Uterus (tissue), 4 donors: Measurements from ENCODE around the gene RASA3. TPM values are rescaled to one million over a fixed set of nuclear protein-coding genes. Genes with fewer than 3 reads are reported as not detected.

Source experiments
- DNase-seq, 2 donors: peaks; one replicate each; pipeline ENCODE4 v3.0.0-alpha.2; 2019 to 2020
- H3K27ac ChIP-seq, 2 donors: fragments of 200-600 bp; sonication (generic); 1 replicate in 1 of 2; 2 replicates in 1 of 2; pipeline ENCODE4 v1.5.1; 2016 to 2018
- H3K27me3 ChIP-seq, 2 donors: fragments of 200-600 bp; sonication (generic); one replicate each; pipeline ENCODE4 v1.5.1; 2018 to 2019; ENCODE audit warnings: control low read depth in 1 of 2
- H3K36me3 ChIP-seq, 2 donors: fragments of 200-600 bp; sonication (generic); one replicate each; pipeline ENCODE4 v1.5.1; 2019; ENCODE audit warnings: control low read depth in 1 of 2
- H3K4me1 ChIP-seq, 2 donors: fragments of 200-600 bp; sonication (generic); one replicate each; pipeline ENCODE4 v1.5.1; 2018 to 2019; ENCODE audit warnings: control low read depth in 1 of 2
- H3K4me3 ChIP-seq, 2 donors: fragments of 200-600 bp; sonication (generic); 1 replicate in 1 of 2; 2 replicates in 1 of 2; pipeline ENCODE4 v1.5.1; 2018 to 2019; ENCODE audit warnings: mild to moderate bottlenecking in 1 of 2
- H3K9me3 ChIP-seq, 2 donors: fragments of 200-600 bp; sonication (generic); one replicate each; pipeline ENCODE4 v1.5.1; 2019; ENCODE audit warnings: control low read depth in 1 of 2
- CTCF ChIP-seq, 4 experiments: fragments of 200-600 bp in 2 of 4; fragments of 450-650 bp in 2 of 4; sonication (generic) in 2 of 4; IDR thresholded peaks; one replicate each; pipeline ENCODE4 v1.5.1; 2016 to 2019; ENCODE audit warnings: antibody characterized with exemption in 4 of 4, mild to moderate bottlenecking in 2 of 4, moderate library complexity in 1 of 4
- POLR2A ChIP-seq, 2 donors: fragments of 450-650 bp; IDR thresholded peaks; one replicate each; pipeline ENCODE4 v1.6.1; 2016; ENCODE audit warnings: antibody characterized with exemption in 2 of 2, mild to moderate bottlenecking in 1 of 2, moderate library complexity in 1 of 2
- intact Hi-C: fragments of 100-400 bp; cut with DNase I; formaldehyde crosslinking; loops from one replicate; pipeline ENCODE4 v1.15.1; 2023; ENCODE audit warnings: low total_unique reads
- total RNA-seq, 4 donors: library from RNA; depleted of rRNA in 3 of 4; stranded (reverse); fragments of >200 nt in 3 of 4; gene quantifications; one replicate each; pipeline versions ENCODE4 v1.1.0 to v1.2.4, GENCODE V29; 2014 to 2023
- donor health status: DM: yes; HTN: yes; CAD: no.

RASA3 gene
- total RNA-seq, 4 donors from 2014 or later, result 8.5 to 31.6 (median 17.2) TPM

DNA sequence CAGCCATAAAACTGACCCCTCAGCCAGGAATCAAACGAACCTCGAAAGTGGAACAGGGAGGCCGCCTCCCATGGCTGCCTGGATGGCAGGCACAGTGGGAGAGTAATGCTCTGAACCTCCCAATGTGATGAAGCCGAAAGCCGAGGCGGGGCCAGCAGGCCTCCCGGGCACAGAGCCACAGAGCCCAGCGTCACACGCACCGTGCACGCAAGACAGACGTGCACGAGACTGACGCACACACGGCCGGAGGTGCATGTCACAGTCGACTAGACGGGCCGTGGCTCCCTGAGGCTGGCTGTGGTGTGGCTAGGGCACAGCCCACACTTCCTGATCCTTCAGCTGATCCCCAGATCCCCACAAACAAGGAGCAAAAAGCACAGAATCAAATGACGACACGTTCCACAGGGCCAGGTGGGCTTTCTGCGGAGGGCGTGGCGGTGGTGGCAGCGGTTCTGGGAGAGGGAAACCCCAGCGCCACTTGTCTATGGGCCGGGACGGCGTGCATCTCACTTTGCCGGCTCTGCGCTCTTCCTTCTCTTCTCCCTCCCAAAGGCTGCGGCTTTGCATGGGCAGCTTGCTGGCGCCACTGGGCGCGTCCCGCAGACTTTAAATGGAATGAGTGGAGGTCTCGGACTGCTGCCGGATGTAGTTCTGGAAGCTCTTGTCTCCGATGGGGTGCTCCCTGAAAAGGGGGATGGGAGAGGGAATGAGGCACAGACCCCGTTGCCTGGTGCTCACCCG is 153.5 kb downstream of the RASA3 start:
- Histone ChIP-seq H3K36me3 (no peaks in the 10 kb centered on the region), H3K27me3 (no peaks in the 10 kb centered on the region), H3K9me3 (no peaks in the 10 kb centered on the region), H3K4me3 (no peak overlapping the region), H3K27ac (no peak overlapping the region), H3K4me1 (no peaks in the 10 kb centered on the region)
- intact Hi-C loops, result no loop called here
- DNase-seq, result peak in 1 of 2 donors; percentile 12
- no peak for TF ChIP-seq CTCF (IDR thresholded peaks at IDR 0.05)
- TF ChIP-seq POLR2A (IDR thresholded peaks at IDR 0.05), result no peak

DNA sequence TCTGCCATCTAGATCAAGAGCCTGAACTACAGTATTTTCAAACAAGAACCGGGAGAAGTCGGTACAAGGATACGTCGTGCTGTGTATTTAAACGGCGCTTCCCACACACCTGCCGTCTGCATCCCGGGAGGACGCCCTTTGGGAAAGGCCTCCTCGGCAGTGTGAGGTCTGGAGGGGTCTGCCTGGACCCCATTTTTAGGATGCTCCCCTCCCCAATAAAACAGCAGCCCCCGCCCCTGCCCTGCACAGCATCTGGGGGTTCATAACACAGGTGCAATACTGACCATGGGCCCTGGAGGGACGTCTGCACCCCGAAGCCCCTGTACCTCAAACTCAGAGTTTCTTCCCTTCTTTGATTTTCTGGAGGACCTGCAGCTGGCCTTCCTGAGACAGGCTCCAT is 154.4 kb downstream of the RASA3 start:
- Histone ChIP-seq H3K27ac (no peak overlapping the region), H3K4me3 (no peak overlapping the region), H3K27me3 (no peaks in the 10 kb centered on the region), H3K9me3 (no peaks in the 10 kb centered on the region), H3K4me1 (no peaks in the 10 kb centered on the region), H3K36me3 (no peaks in the 10 kb centered on the region)
- no peak for DNase-seq
- no peak for TF ChIP-seq CTCF (IDR thresholded peaks at IDR 0.05)
- no peak for TF ChIP-seq POLR2A (IDR thresholded peaks at IDR 0.05)
- intact Hi-C loops, result no loop called here

GRCh38 chr13:113976711-113977684 is 155.4 kb downstream of the RASA3 start:
- TF ChIP-seq POLR2A (IDR thresholded peaks at IDR 0.05), result no peak
- no peak for TF ChIP-seq CTCF (IDR thresholded peaks at IDR 0.05)
- DNase-seq, result peak in 1 of 2 donors; percentile 14
- no peaks in the 10 kb centered on the region for H3K36me3 ChIP-seq
- H3K4me3 ChIP-seq, result no peak overlapping the region
- no peaks in the 10 kb centered on the region for H3K9me3 ChIP-seq
- H3K27me3 ChIP-seq, result no peaks in the 10 kb centered on the region
- no peak overlapping the region for H3K27ac ChIP-seq
- H3K4me1 ChIP-seq, result no peaks in the 10 kb centered on the region
- intact Hi-C loops, result no loop called here

- Histone ChIP-seq H3K27me3 (no peaks in the 10 kb centered on the region), H3K36me3 (no peaks in the 10 kb centered on the region), H3K27ac (no peak overlapping the region), H3K4me1 (no peaks in the 10 kb centered on the region), H3K9me3 (no peaks in the 10 kb centered on the region), H3K4me3 (no peak overlapping the region)
- TF ChIP-seq POLR2A (IDR thresholded peaks at IDR 0.05) (no peak), CTCF (IDR thresholded peaks at IDR 0.05) (no peak)
- DNase-seq, result peak in 1 of 2 donors; percentile 7
- intact Hi-C loops, result no loop called here
These were observed 157.0 kb downstream of the RASA3 start for GRCh38 chr13:113975416-113975815.
